ENCODE results near the gene DERA. TPM values are rescaled to one million over a fixed set of nuclear protein-coding genes. Genes with fewer than 3 reads are reported as not detected.

Gene DERA
- total and polyA plus RNA-seq, 2 of the 8 experiments (the other 6 are each of a cell fraction or from before 2014, with no cell fraction given): 13.1 to 17.1 TPM

DNA sequence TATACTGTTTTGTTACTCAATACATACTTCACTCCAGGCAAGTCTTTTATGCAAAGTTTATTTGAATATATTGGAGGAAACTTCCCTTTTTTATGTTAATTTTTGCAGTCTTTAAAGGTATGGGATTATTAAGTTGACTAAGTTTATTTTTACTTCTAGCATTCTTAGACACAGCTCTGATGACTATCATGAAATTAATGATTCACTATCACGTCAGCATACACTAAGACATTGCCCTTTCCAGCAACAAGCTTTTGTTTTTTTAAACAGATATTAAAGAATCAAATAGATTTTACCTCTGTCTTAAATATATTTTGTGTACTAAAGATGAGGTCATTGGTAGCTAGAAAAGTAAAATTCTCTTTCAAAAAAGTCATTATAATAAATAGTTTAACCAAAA, 52.1 kb downstream of the DERA start:
- POLR2A ChIA-PET (ENCODE audit: partially characterized antibody): no interaction called here
- no peak for TF ChIP-seq RAD21 (IDR thresholded peaks at IDR 0.05 in 1 of 2, conservative IDR thresholded peaks at IDR 0.05 in 1 of 2; ENCODE audit: low read depth in 2 of 2, low read length in 2 of 2)
- TF ChIP-seq POLR2AphosphoS5 (IDR thresholded peaks at IDR 0.05; ENCODE audit: low read depth, low read length): no peak
- TF ChIP-seq SP2 (IDR thresholded peaks at IDR 0.05; ENCODE audit: low read length): no peak
- TF ChIP-seq SP1 (IDR thresholded peaks at IDR 0.05; ENCODE audit: low read depth, low read length): no peak
- TF ChIP-seq BCL11A (IDR thresholded peaks at IDR 0.05; ENCODE audit: low read depth in 2 of 2, low read length in 2 of 2): no peak
- no peak for TF ChIP-seq HDAC6 (IDR thresholded peaks at IDR 0.05; ENCODE audit: low read depth, low read length)
- TF ChIP-seq NRF1 (IDR thresholded peaks at IDR 0.05; ENCODE audit: low read depth, low read length): no peak
- TF ChIP-seq MAFK (IDR thresholded peaks at IDR 0.05; ENCODE audit: low read depth, low read length): no peak
- TF ChIP-seq KDM5A (IDR thresholded peaks at IDR 0.05; ENCODE audit: low read length): no peak
- no peak for TF ChIP-seq SIX5 (IDR thresholded peaks at IDR 0.05; ENCODE audit: low read depth, low read length)
- TF ChIP-seq RNF2 (IDR thresholded peaks at IDR 0.05; ENCODE audit: borderline replicate concordance, low read depth, low read length, missing control alignments, poor library complexity, severe bottlenecking): no peak
- no peak for TF ChIP-seq GTF2F1 (IDR thresholded peaks at IDR 0.05; ENCODE audit: borderline replicate concordance, low read depth, low read length)
- no peak for TF ChIP-seq SP4 (IDR thresholded peaks at IDR 0.05; ENCODE audit: low read length)
- TF ChIP-seq CHD2 (IDR thresholded peaks at IDR 0.05; ENCODE audit: low read length): no peak
- no peak for TF ChIP-seq CEBPB (IDR thresholded peaks at IDR 0.05; ENCODE audit: low read depth, low read length)
- no peak for TF ChIP-seq TAF7 (optimal IDR thresholded peaks at IDR 0.05; ENCODE audit: borderline replicate concordance, low read depth, low read length)

More for the DNA sequence above, 52.1 kb downstream of the DERA start:
- no peaks in the 10 kb centered on the region for H3K9me3 ChIP-seq (ENCODE audit: insufficient read depth in 2 of 2, low read depth in 1 of 2, low read length in 1 of 2)
- H4K5ac ChIP-seq (ENCODE audit: insufficient read length, low read depth, low read length): no peak overlapping the region
- no peaks in the 10 kb centered on the region for H3K4me1 ChIP-seq (replicated peaks in 1 of 4; ENCODE audit: control insufficient read depth in 3 of 4, insufficient read depth in 4 of 4, low read length in 3 of 4)
- 96% methylated on average over 1 of the region's 1 CpG; no CpG with 5 or more reads in 1 of the 2 experiments for WGBS, 2 experiments (ENCODE audit: extremely low coverage in 1 of 2, insufficient coverage in 1 of 2, insufficient read length in 1 of 2, insufficient replicate concordance in 2 of 2, low coverage in 1 of 2, low lambda C conversion rate in 2 of 2, missing lambda C conversion rate in 1 of 2)
- H2BK15ac ChIP-seq (ENCODE audit: low read length): no peak overlapping the region
- CTCF ChIA-PET (ENCODE audit: partially characterized antibody): interaction anchor here (0.6 to 1.0 kb wide), 3 partner anchors 15 to 88 kb away, joined by 3 read pairs; no protein-coding TSS in a partner anchor
- H3K56ac ChIP-seq (replicated peaks; ENCODE audit: insufficient read length, low read depth, low read length): no peak overlapping the region
- no peaks in the 10 kb centered on the region for H3K79me1 ChIP-seq (ENCODE audit: low read depth, low read length)
- no peak overlapping the region for H3K27ac ChIP-seq (ENCODE audit: low read depth, low read length)
- H2BK120ac ChIP-seq (replicated peaks; ENCODE audit: low read depth, low read length): no peak overlapping the region
- H3K23me2 ChIP-seq (ENCODE audit: low read depth, low read length): peaks cover 2% of the 10 kb centered on the region; the same call in 1 of the 2 replicates
- H2BK12ac ChIP-seq (ENCODE audit: low read depth, low read length): no peak overlapping the region
- H4K91ac ChIP-seq (replicated peaks; ENCODE audit: insufficient read length, low read length): no peak overlapping the region
- no peak overlapping the region for H3K4ac ChIP-seq (replicated peaks; ENCODE audit: insufficient read length, low read depth, low read length)
- H3K4me3 ChIP-seq (ENCODE audit: extremely low read depth in 1 of 4, insufficient read depth in 2 of 4, low read depth in 3 of 4, low read length in 4 of 4): no peak overlapping the region
- H2BK20ac ChIP-seq (ENCODE audit: low read length): no peak overlapping the region
- H4K20me1 ChIP-seq (replicated peaks in 1 of 2; ENCODE audit: control insufficient read depth in 1 of 2, insufficient read depth in 2 of 2, low read length in 2 of 2): no peaks in the 10 kb centered on the region
- H3K23ac ChIP-seq (ENCODE audit: insufficient read length): no peak overlapping the region
- H2AK5ac ChIP-seq (ENCODE audit: low read depth, low read length): no peak overlapping the region
- no peaks in the 10 kb centered on the region for H3K79me2 ChIP-seq (ENCODE audit: control insufficient read depth in 1 of 2, insufficient read depth in 2 of 2, low read length in 2 of 2)
- no peak overlapping the region for H4K8ac ChIP-seq (ENCODE audit: extremely low read depth, insufficient read depth, low read length)
- H2AFZ ChIP-seq (ENCODE audit: low read length): no peak overlapping the region
- no peaks in the 10 kb centered on the region for H3K27me3 ChIP-seq (replicated peaks in 1 of 4; ENCODE audit: control insufficient read depth in 3 of 4, extremely low read depth in 1 of 4, insufficient read depth in 3 of 4, low read length in 3 of 4)
- no peak overlapping the region for H3K18ac ChIP-seq (ENCODE audit: extremely low read depth, low read length)
- DNase-seq (ENCODE audit: low read depth in 1 of 2, low spot score in 2 of 2) (no peak), FAIRE-seq (no peak)
- H3K9ac ChIP-seq (replicated peaks in 1 of 4; ENCODE audit: extremely low read depth in 1 of 4, low read depth in 3 of 4, low read length in 3 of 4): no peak overlapping the region
- no peak overlapping the region for H3K14ac ChIP-seq (ENCODE audit: insufficient read length)
- no peak overlapping the region for H2BK5ac ChIP-seq (ENCODE audit: low read depth, low read length)
- H3K4me2 ChIP-seq (ENCODE audit: insufficient read depth in 1 of 2, low read depth in 2 of 2, low read length in 2 of 2): no peak overlapping the region
- H3K36me3 ChIP-seq (ENCODE audit: control insufficient read depth in 2 of 4, insufficient read depth in 4 of 4, low read length in 3 of 4): peaks cover 0 to 6% (median 0%) of the 10 kb centered on the region in 4 experiments; a peak in 4 of 8 replicates
